Lower leg skin (tissue), 3 donors: ENCODE data around the gene TOPAZ1.

ENCODE experiments used
- CTCF ChIP-seq, 3 donors: fragments of 450-650 bp; IDR thresholded peaks; one replicate each; pipeline ENCODE4 v1.5.1; 2016; ENCODE audit warnings: antibody characterized with exemption in 3 of 3, mild to moderate bottlenecking in 3 of 3, moderate library complexity in 2 of 3
- POLR2A ChIP-seq, 2 donors: fragments of 450-650 bp; IDR thresholded peaks; one replicate each; pipeline ENCODE4 v1.6.1; 2016 to 2017; ENCODE audit warnings: antibody characterized with exemption in 2 of 2, mild to moderate bottlenecking in 1 of 2, moderate library complexity in 1 of 2

GRCh38 chr3:44309500-44309899, 67.8 kb downstream of the TOPAZ1 start:
- no peak for TF ChIP-seq CTCF (IDR thresholded peaks at IDR 0.05)
- TF ChIP-seq POLR2A (IDR thresholded peaks at IDR 0.05), result no peak
